HepG2 (cell line): ENCODE data around the gene C2orf81. TPM values are rescaled to one million over a fixed set of nuclear protein-coding genes. Genes with fewer than 3 reads are reported as not detected.

ENCODE experiments used
- AGO2 ChIP-seq: fragments of 200-400 bp; formaldehyde crosslinking; optimal IDR thresholded peaks from 2 replicates; pipeline ENCODE3; 2017; ENCODE audit warnings: mild to moderate bottlenecking, low read depth, low read length, moderate library complexity
- ARID4A ChIP-seq: sonication (generic); formaldehyde crosslinking; IDR thresholded peaks from 2 replicates; pipeline ENCODE4 v1.5.0; 2020; ENCODE audit warnings: mild to moderate bottlenecking, missing genetic modification reagents, borderline replicate concordance
- BORCS8-MEF2B ChIP-seq: sonication (generic); formaldehyde crosslinking; IDR thresholded peaks from 2 replicates; pipeline ENCODE4 v1.8.0; 2022; ENCODE audit warnings: mild to moderate bottlenecking, missing genetic modification reagents
- FOSL1 ChIP-seq: sonication (generic); formaldehyde crosslinking; IDR thresholded peaks from 2 replicates; pipeline ENCODE4 v1.9.0; 2021; ENCODE audit warnings: missing genetic modification reagents, borderline replicate concordance
- FOXM1 ChIP-seq: sonication (generic); formaldehyde crosslinking; IDR thresholded peaks from 2 replicates; pipeline ENCODE4 v1.5.0; 2020; ENCODE audit warnings: missing genetic modification reagents
- GABPA ChIP-seq, 2 experiments: IDR thresholded peaks; 2 replicates each; pipeline ENCODE4 v1.6.1; 2011 to 2016; ENCODE audit warnings: low read depth in 2 of 2, low read length in 1 of 2, missing biosample characterization in 1 of 2, missing genetic modification characterization in 1 of 2
- HIC2 ChIP-seq: sonication (generic); formaldehyde crosslinking; IDR thresholded peaks from 2 replicates; pipeline ENCODE4 v1.9.0; 2022; ENCODE audit warnings: low read depth, missing genetic modification reagents
- HNF1B ChIP-seq: sonication (generic); formaldehyde crosslinking; IDR thresholded peaks from 2 replicates; pipeline ENCODE4 v1.5.1; 2020; ENCODE audit warnings: mild to moderate bottlenecking, moderate library complexity, missing genetic modification reagents
- KAT7 ChIP-seq: IDR thresholded peaks from 2 replicates; pipeline ENCODE4 v1.6.1; 2018; ENCODE audit warnings: borderline replicate concordance, missing compliant biosample characterization
- NCOA1 ChIP-seq: sonication (generic); formaldehyde crosslinking; IDR thresholded peaks from 2 replicates; pipeline ENCODE4 v1.9.0; 2021; ENCODE audit warnings: missing genetic modification reagents
- NR2C2 ChIP-seq: sonication (generic); formaldehyde crosslinking; IDR thresholded peaks from 2 replicates; pipeline ENCODE4 v1.4.0; 2020; ENCODE audit warnings: missing genetic modification reagents, mild to moderate bottlenecking, moderate library complexity, borderline replicate concordance
- WIZ ChIP-seq: sonication (generic); formaldehyde crosslinking; IDR thresholded peaks from 2 replicates; pipeline ENCODE4 v1.5.1; 2020; ENCODE audit warnings: mild to moderate bottlenecking, missing genetic modification reagents
- YEATS2 ChIP-seq: sonication (generic); formaldehyde crosslinking; IDR thresholded peaks from 2 replicates; pipeline ENCODE4 v1.4.0; 2020; ENCODE audit warnings: missing genetic modification reagents, borderline replicate concordance
- ZBTB46 ChIP-seq: sonication (generic); formaldehyde crosslinking; IDR thresholded peaks from 2 replicates; pipeline ENCODE4 v1.4.0; 2020; ENCODE audit warnings: mild to moderate bottlenecking, missing genetic modification reagents, borderline replicate concordance
- ZMYM2 ChIP-seq: sonication (generic); formaldehyde crosslinking; IDR thresholded peaks from 2 replicates; pipeline ENCODE4 v1.8.0; 2022; ENCODE audit warnings: mild to moderate bottlenecking, missing genetic modification reagents
- ZNF143 ChIP-seq: sonication (generic); formaldehyde crosslinking; IDR thresholded peaks from 2 replicates; pipeline ENCODE4 v1.4.0; 2020; ENCODE audit warnings: missing genetic modification reagents
- ZNF225 ChIP-seq: sonication (generic); formaldehyde crosslinking; IDR thresholded peaks from 2 replicates; pipeline ENCODE4 v1.4.0; 2020; ENCODE audit warnings: mild to moderate bottlenecking, missing genetic modification reagents
- ZNF550 ChIP-seq: sonication (generic); formaldehyde crosslinking; IDR thresholded peaks from 2 replicates; pipeline ENCODE4 v1.4.0; 2020; ENCODE audit warnings: mild to moderate bottlenecking, missing genetic modification reagents, borderline replicate concordance
- ZZZ3 ChIP-seq: sonication (generic); formaldehyde crosslinking; IDR thresholded peaks from 2 replicates; pipeline ENCODE4 v1.4.0; 2020; ENCODE audit warnings: missing genetic modification reagents, mild to moderate bottlenecking, borderline replicate concordance
- polyA plus RNA-seq, 8 experiments: library from polyadenylated mRNA; depleted of rRNA in 3 of 8; stranded (reverse) in 7 of 8; unstranded in 1 of 8; fragments of >200 nt; fragmentation: Illumina TruSeq in 4 of 8; extraction: Trizol in 4 of 8; gene quantifications; 2 replicates each; pipeline versions ENCODE4 v1.2.1 to v1.2.3, GENCODE V29; 2011 to 2016; ENCODE audit warnings: low read depth in 4 of 8, missing spikeins in 1 of 8, mixed read lengths in 1 of 8; ENCODE audit not compliant: insufficient read depth in 1 of 8
- total RNA-seq, 5 experiments: library from RNA; depleted of rRNA; stranded (reverse); fragments of >200 nt; fragmentation: Illumina TruSeq; extraction: Trizol; gene quantifications; 2 replicates each; pipeline ENCODE4 v1.2.3, GENCODE V29; 2016; ENCODE audit warnings: low read depth in 1 of 5

Gene C2orf81
- total and polyA plus RNA-seq, 2 of the 13 experiments (the other 11 are each of a cell fraction or from before 2014, with no cell fraction given): 0.15 to 0.17 TPM

GRCh38 chr2:74440378-74441169 is 19.2 kb upstream of the C2orf81 start (continued):
- TF ChIP-seq ZNF225 (CRISPR knock-in tag): peak; percentile 52; the same call in 1 of the 2 replicates
- TF ChIP-seq ZBTB46: no peak; the same call in 1 of the 2 replicates
- TF ChIP-seq ZNF550 (CRISPR knock-in tag): no peak
- TF ChIP-seq NR2C2 (CRISPR knock-in tag): peak; percentile 86
- TF ChIP-seq FOSL1 (CRISPR knock-in tag): peak; percentile 50; the same call in 1 of the 2 replicates
- TF ChIP-seq ARID4A (CRISPR knock-in tag): peak; percentile 85
- TF ChIP-seq BORCS8-MEF2B (CRISPR knock-in tag): peak; percentile 95
- TF ChIP-seq AGO2: peak; percentile 93
- TF ChIP-seq HIC2: peak; percentile 70; the same call in 1 of the 2 replicates
- TF ChIP-seq WIZ (CRISPR knock-in tag): no peak; the same call in 1 of the 2 replicates
- TF ChIP-seq KAT7 (CRISPR knock-in tag): peak; percentile 89
- peak; percentile 95 for TF ChIP-seq ZMYM2
- TF ChIP-seq GABPA (IDR thresholded peaks at IDR 0.05; ENCODE audit: low read depth, low read length): peak; percentile 54
- peak; percentile 80 for TF ChIP-seq GABPA (CRISPR knock-in tag; IDR thresholded peaks at IDR 0.05; ENCODE audit: low read depth)
- TF ChIP-seq NCOA1 (CRISPR knock-in tag): peak; percentile 94
- peak; percentile 83; the same call in 1 of the 2 replicates for TF ChIP-seq YEATS2 (CRISPR knock-in tag)
- peak; percentile 89 for TF ChIP-seq ZZZ3 (CRISPR knock-in tag)
- TF ChIP-seq FOXM1 (CRISPR knock-in tag): 0 out of 2 replicates have a peak, but pooled peaks have one; percentile 76
- TF ChIP-seq ZNF143 (CRISPR knock-in tag): peak; percentile 7
- TF ChIP-seq HNF1B (CRISPR knock-in tag): peak; percentile 78
